K562 (cell line): ENCODE measurements around the gene TBC1D5. TPM values are rescaled to one million over a fixed set of nuclear protein-coding genes. Genes with fewer than 3 reads are reported as not detected.

Experiments
- ATAC-seq: fragments of 200-7000 bp; cut with Tn5 transposase; 3 replicates; pipeline ENCODE4 v1.9.1; 2020; ENCODE audit warnings: moderate library complexity
- BruUV-seq: library from RNA; stranded (reverse); fragments of 400-500 nt; replicated peaks from 2 replicates; lab custom pipeline; 2021; lab: Mats Ljungman, UMichigan
- CTCF ChIA-PET: fragments of 300-600 bp; formaldehyde crosslinking; extraction: SDS; loops from one replicate; lab custom pipeline; 2021; ENCODE audit warnings: low intra/inter-chr PET ratio; lab: Yijun Ruan, JAX
- POLR2A ChIA-PET: fragments of 300-600, 350-650 bp; sonication (Branson Sonifier 250); formaldehyde crosslinking; extraction: SDS; loops from one replicate; lab custom pipeline; 2021; ENCODE audit warnings: antibody characterized with exemption, inconsistent platforms; lab: Yijun Ruan, JAX
- DNase-seq, 4 experiments: peaks; one replicate each; pipeline versions ENCODE4 v3.0.0 to v3.0.0-alpha.2; 2011 to 2018; ENCODE audit warnings: low spot score in 3 of 4, mixed read lengths in 3 of 4; ENCODE audit errors: extremely low read depth in 1 of 4
- FAIRE-seq: peaks from 2 replicates; lab custom pipeline; 2011; peaks lifted over from hg19 to GRCh38; lab: Jason Lieb, UNC
- H2AFZ ChIP-seq: 2 replicates; pipeline ENCODE4 v1.6.0; 2011; ENCODE audit warnings: low read depth, low read length, control low read depth, inconsistent platforms
- H3K27ac ChIP-seq: fragments of 200-600 bp; 3 replicates; pipeline ENCODE4 v1.8.0; 2011; ENCODE audit warnings: low read depth, mild to moderate bottlenecking, control low read depth, inconsistent platforms, low read length, moderate library complexity, mixed read lengths; ENCODE audit errors: extremely low read depth
- H3K27me3 ChIP-seq, 2 experiments: fragments of 300-600 bp in 1 of 2; 2 replicates in 1 of 2; 3 replicates in 1 of 2; pipeline versions ENCODE4 v1.6.0 to v1.8.0; 2011; ENCODE audit warnings: inconsistent platforms in 2 of 2, low read length in 2 of 2, mild to moderate bottlenecking in 1 of 2, mixed read lengths in 1 of 2, moderate library complexity in 1 of 2; ENCODE audit not compliant: control insufficient read depth in 2 of 2, insufficient read depth in 2 of 2
- H3K36me3 ChIP-seq: fragments of 300-600 bp; 3 replicates; pipeline ENCODE4 v1.8.0; 2011; ENCODE audit warnings: mild to moderate bottlenecking, low read length, inconsistent platforms; ENCODE audit not compliant: control insufficient read depth, insufficient read depth
- H3K4me1 ChIP-seq, 2 experiments: fragments of 200-600 bp in 1 of 2; replicated peaks in 1 of 2; 2 replicates in 1 of 2; 3 replicates in 1 of 2; pipeline versions ENCODE4 v1.5.1 to v1.8.0; 2011; ENCODE audit warnings: inconsistent platforms in 2 of 2, low read length in 2 of 2, mild to moderate bottlenecking in 1 of 2, mixed read lengths in 1 of 2, moderate library complexity in 1 of 2; ENCODE audit not compliant: control insufficient read depth in 2 of 2, insufficient read depth in 2 of 2
- H3K4me2 ChIP-seq: 2 replicates; pipeline ENCODE4 v1.6.1; 2011; ENCODE audit warnings: low read length, control low read depth, inconsistent platforms, mixed read lengths; ENCODE audit not compliant: insufficient read depth
- H3K4me3 ChIP-seq: fragments of 200-600 bp; sonication (generic), shearing (Covaris generic); 2 replicates; pipeline ENCODE4 v1.5.1; 2016; ENCODE audit warnings: control low read depth, inconsistent platforms
- H3K79me2 ChIP-seq: fragments of 200-600 bp; 3 replicates; pipeline ENCODE4 v1.8.0; 2011; ENCODE audit warnings: low read length, inconsistent platforms; ENCODE audit not compliant: control insufficient read depth, insufficient read depth
- H3K9ac ChIP-seq, 2 experiments: 2 replicates each; pipeline versions ENCODE4 v1.6.0 to v1.6.1; 2011; ENCODE audit warnings: low read depth in 2 of 2, low read length in 2 of 2, control low read depth in 1 of 2, inconsistent platforms in 1 of 2, mild to moderate bottlenecking in 1 of 2, mixed read lengths in 1 of 2; ENCODE audit not compliant: insufficient read depth in 1 of 2
- H3K9me1 ChIP-seq: one replicate; pipeline ENCODE4 v1.6.0; 2011; ENCODE audit warnings: inconsistent platforms, mild to moderate bottlenecking, low read length, moderate library complexity; ENCODE audit not compliant: control insufficient read depth, insufficient read depth
- H3K9me3 ChIP-seq: replicated peaks from 2 replicates; pipeline ENCODE4 v1.5.1; 2011; ENCODE audit warnings: low read depth, low read length, inconsistent platforms; ENCODE audit not compliant: control insufficient read depth, insufficient read depth
- H4K20me1 ChIP-seq: replicated peaks from 2 replicates; pipeline ENCODE4 v1.6.1; 2011; ENCODE audit warnings: low read length, inconsistent platforms, mixed read lengths; ENCODE audit not compliant: control insufficient read depth, insufficient read depth
- GATA2 ChIP-seq: sonication (generic); formaldehyde crosslinking; IDR thresholded peaks from 2 replicates; pipeline ENCODE4 v1.4.0; 2020; ENCODE audit warnings: mild to moderate bottlenecking, missing genetic modification reagents
- GTF2E2 ChIP-seq: fragments of 200-800 bp; sonication (Bioruptor generic); IDR thresholded peaks from 2 replicates; pipeline ENCODE4 v1.6.1; 2016; ENCODE audit warnings: missing genetic modification characterization, missing compliant biosample characterization
- KDM2B ChIP-seq: fragments of 250-450 bp; sonication (Bioruptor Pico); IDR thresholded peaks from 2 replicates; pipeline ENCODE4 v1.8.0; 2021; ENCODE audit warnings: mild to moderate bottlenecking, moderate library complexity
- KLF10 ChIP-seq: fragments of 250-450 bp; sonication (Bioruptor Pico); IDR thresholded peaks from 2 replicates; pipeline ENCODE4 v1.6.1; 2021; ENCODE audit warnings: matching md5 sums
- ZNF445 ChIP-seq: fragments of 250-450 bp; sonication (Bioruptor Pico); IDR thresholded peaks from 2 replicates; pipeline ENCODE4 v1.4.0; 2020; ENCODE audit warnings: low read depth, mild to moderate bottlenecking, moderate library complexity
- in situ Hi-C: fragments of 300-500 bp; cut with MboI; formaldehyde crosslinking; loops from 4 replicates; pipeline ENCODE4 v1.15.0; 2018; ENCODE audit warnings: inconsistent platforms, mixed read lengths
- intact Hi-C: fragments of 100-400 bp; cut with micrococcal nuclease; formaldehyde crosslinking; loops from 2 replicates; pipeline ENCODE4 v1.14.2; 2022
- polyA plus RNA-seq, 8 experiments: library from polyadenylated mRNA; depleted of rRNA in 4 of 8; stranded (reverse) in 5 of 8; unstranded in 3 of 8; fragments of >200 nt; fragmentation: Nextera tagmentation in 2 of 8; fragmentation: Illumina TruSeq in 1 of 8; extraction: Ambion mirVana in 2 of 8; extraction: Trizol in 1 of 8; gene quantifications; 2 replicates each; pipeline versions ENCODE4 v1.2.1 to v1.2.3, GENCODE V29; 2011 to 2014; ENCODE audit warnings: inconsistent platforms in 1 of 8, missing spikeins in 1 of 8
- total RNA-seq, 7 experiments: library from RNA; depleted of rRNA in 6 of 7; stranded (reverse); fragments of >200 nt in 6 of 7; fragmentation: Illumina TruSeq in 2 of 7; extraction: Trizol in 2 of 7; gene quantifications; 2 replicates each; pipeline versions ENCODE4 v1.2.1 to v1.2.3, GENCODE V29; 2011 to 2021; ENCODE audit warnings: low replicate concordance in 1 of 7
- TF ChIP-seq, protein P1 (sequence below), 3 experiments: fragments of 200-800 bp in 1 of 3; fragments of 250-450 bp in 1 of 3; fragments of 450-650 bp in 1 of 3; sonication (Bioruptor Pico) in 1 of 3; sonication (Bioruptor generic) in 1 of 3; formaldehyde crosslinking in 1 of 3; IDR thresholded peaks; 2 replicates each; pipeline versions ENCODE4 v1.6.1 to v1.8.0; 2016 to 2022; ENCODE audit warnings: mild to moderate bottlenecking in 2 of 3, missing genetic modification characterization in 2 of 3, missing compliant biosample characterization in 1 of 3, moderate library complexity in 1 of 3
- TF ChIP-seq, protein P2 (sequence below): fragments of 250-450 bp; sonication (Bioruptor Pico); IDR thresholded peaks from 2 replicates; pipeline ENCODE4 v1.4.0; 2020
- TF ChIP-seq, protein P3 (sequence below), 3 experiments: IDR thresholded peaks in 2 of 3; conservative IDR thresholded peaks in 1 of 3; 2 replicates each; pipeline ENCODE4 v1.5.1; 2011 to 2012; ENCODE audit warnings: low read length in 3 of 3, mild to moderate bottlenecking in 3 of 3, control low read depth in 2 of 3, improper control_type of control experiment in 1 of 3, inconsistent platforms in 1 of 3, low read depth in 1 of 3, mixed read lengths in 1 of 3, moderate library complexity in 1 of 3; ENCODE audit not compliant: insufficient read depth in 2 of 3

The TBC1D5 gene
- total and polyA plus RNA-seq, 9 of the 15 experiments (the other 6 are each of a cell fraction or from before 2014, with no cell fraction given) = 2.9 to 38.1 (median 25.6) TPM

DNA sequence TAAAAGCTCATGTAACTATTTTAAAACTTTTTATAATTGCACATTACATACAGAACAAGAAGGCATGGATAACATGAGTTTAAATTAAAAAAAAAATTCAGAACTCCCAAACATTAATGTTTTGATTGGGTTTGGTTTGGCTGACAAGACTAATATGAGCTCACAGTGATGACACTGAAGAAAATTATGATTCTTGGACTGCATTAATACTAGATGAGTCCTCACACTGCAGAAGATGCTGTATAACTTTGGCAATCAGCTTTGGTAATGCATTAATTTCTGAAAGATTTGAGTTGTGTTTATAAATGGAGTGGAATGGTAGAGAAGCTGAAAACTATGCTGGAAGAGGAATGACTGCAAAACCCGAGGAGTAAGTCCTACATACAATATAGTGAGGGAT, 498.8 kb downstream of the TBC1D5 start (continued):
- TF ChIP-seq, protein P1, sequence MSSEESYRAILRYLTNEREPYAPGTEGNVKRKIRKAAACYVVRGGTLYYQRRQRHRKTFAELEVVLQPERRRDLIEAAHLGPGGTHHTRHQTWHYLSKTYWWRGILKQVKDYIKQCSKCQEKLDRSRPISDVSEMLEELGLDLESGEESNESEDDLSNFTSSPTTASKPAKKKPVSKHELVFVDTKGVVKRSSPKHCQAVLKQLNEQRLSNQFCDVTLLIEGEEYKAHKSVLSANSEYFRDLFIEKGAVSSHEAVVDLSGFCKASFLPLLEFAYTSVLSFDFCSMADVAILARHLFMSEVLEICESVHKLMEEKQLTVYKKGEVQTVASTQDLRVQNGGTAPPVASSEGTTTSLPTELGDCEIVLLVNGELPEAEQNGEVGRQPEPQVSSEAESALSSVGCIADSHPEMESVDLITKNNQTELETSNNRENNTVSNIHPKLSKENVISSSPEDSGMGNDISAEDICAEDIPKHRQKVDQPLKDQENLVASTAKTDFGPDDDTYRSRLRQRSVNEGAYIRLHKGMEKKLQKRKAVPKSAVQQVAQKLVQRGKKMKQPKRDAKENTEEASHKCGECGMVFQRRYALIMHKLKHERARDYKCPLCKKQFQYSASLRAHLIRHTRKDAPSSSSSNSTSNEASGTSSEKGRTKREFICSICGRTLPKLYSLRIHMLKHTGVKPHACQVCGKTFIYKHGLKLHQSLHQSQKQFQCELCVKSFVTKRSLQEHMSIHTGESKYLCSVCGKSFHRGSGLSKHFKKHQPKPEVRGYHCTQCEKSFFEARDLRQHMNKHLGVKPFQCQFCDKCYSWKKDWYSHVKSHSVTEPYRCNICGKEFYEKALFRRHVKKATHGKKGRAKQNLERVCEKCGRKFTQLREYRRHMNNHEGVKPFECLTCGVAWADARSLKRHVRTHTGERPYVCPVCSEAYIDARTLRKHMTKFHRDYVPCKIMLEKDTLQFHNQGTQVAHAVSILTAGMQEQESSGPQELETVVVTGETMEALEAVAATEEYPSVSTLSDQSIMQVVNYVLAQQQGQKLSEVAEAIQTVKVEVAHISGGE (CRISPR knock-in tag; IDR thresholded peaks at IDR 0.05) = no peak
- TF ChIP-seq, protein P2, sequence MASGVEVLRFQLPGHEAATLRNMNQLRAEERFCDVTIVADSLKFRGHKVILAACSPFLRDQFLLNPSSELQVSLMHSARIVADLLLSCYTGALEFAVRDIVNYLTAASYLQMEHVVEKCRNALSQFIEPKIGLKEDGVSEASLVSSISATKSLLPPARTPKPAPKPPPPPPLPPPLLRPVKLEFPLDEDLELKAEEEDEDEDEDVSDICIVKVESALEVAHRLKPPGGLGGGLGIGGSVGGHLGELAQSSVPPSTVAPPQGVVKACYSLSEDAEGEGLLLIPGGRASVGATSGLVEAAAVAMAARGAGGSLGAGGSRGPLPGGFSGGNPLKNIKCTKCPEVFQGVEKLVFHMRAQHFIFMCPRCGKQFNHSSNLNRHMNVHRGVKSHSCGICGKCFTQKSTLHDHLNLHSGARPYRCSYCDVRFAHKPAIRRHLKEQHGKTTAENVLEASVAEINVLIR = no peak

DNA sequence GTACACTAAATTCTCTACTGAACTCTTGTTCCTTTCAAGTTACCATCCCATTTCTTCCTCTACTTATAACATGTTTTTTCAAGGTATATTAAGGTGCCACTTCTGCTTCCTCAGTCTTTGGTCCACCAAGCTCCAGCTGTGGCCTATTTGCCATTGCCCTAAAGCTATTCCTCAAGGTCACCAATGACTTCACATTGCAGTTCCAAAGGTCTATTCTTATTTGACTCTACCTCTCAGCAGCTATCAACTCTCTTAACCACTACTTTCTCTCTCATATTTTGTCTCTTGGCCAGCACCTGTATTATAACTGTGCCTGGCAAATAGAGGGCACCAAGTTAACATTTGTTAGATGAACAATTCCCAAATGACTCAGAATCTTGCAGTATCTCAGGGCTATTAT, 503.0 kb downstream of the TBC1D5 start:
- POLR2A ChIA-PET = no interaction called here
- H3K36me3 ChIP-seq = no peaks in the 10 kb centered on the region
- in situ Hi-C loops (loop anchor here (10.0 kb wide), 1 partner anchor 635 kb away; the partner anchor contains the start of gene DAZL), intact Hi-C loops (no loop called here)
- H3K27ac ChIP-seq = no peak overlapping the region
- no peak for ATAC-seq
- no peak for DNase-seq
- no peaks in the 10 kb centered on the region for H3K4me1 ChIP-seq
- H3K9me3 ChIP-seq = no peaks in the 10 kb centered on the region
- CTCF ChIA-PET = no interaction called here
- no peaks in the 10 kb centered on the region for H3K9me1 ChIP-seq
- H4K20me1 ChIP-seq = no peaks in the 10 kb centered on the region
- no TSS peak for BruUV-seq
- no peaks in the 10 kb centered on the region for H3K79me2 ChIP-seq
- FAIRE-seq = no peak
- no peak overlapping the region for H2AFZ ChIP-seq
- H3K27me3 ChIP-seq = no peaks in the 10 kb centered on the region
- no peak overlapping the region for H3K4me3 ChIP-seq
- no peak overlapping the region for H3K9ac ChIP-seq
- H3K4me2 ChIP-seq = no peak overlapping the region
- TF ChIP-seq KLF10 (CRISPR knock-in tag) (no peak), GATA2 (no peak), KDM2B (CRISPR knock-in tag) (no peak), ZNF445 (CRISPR knock-in tag) (no peak), GTF2E2 (tag) (no peak)
- TF ChIP-seq, protein P3, sequence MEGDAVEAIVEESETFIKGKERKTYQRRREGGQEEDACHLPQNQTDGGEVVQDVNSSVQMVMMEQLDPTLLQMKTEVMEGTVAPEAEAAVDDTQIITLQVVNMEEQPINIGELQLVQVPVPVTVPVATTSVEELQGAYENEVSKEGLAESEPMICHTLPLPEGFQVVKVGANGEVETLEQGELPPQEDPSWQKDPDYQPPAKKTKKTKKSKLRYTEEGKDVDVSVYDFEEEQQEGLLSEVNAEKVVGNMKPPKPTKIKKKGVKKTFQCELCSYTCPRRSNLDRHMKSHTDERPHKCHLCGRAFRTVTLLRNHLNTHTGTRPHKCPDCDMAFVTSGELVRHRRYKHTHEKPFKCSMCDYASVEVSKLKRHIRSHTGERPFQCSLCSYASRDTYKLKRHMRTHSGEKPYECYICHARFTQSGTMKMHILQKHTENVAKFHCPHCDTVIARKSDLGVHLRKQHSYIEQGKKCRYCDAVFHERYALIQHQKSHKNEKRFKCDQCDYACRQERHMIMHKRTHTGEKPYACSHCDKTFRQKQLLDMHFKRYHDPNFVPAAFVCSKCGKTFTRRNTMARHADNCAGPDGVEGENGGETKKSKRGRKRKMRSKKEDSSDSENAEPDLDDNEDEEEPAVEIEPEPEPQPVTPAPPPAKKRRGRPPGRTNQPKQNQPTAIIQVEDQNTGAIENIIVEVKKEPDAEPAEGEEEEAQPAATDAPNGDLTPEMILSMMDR (IDR thresholded peaks at IDR 0.05 in 2 of 3, conservative IDR thresholded peaks at IDR 0.05 in 1 of 3; ENCODE audit: insufficient read depth in 2 of 3, low read depth in 1 of 3, low read length in 3 of 3) = no peak
